GM19452 (cell line): ENCODE data around the gene SMURF2.
"Not testable (repeated sequence)": the region's sequence is repeated elsewhere in the genome, so short reads cannot be mapped to it uniquely, and the experiment has no call there.

ENCODE experiments used
- ATAC-seq: cut with Tn5 transposase; IDR thresholded peaks from one replicate; pipeline ENCODE4 v1.9.1; 2021; ENCODE audit not compliant: unreplicated experiment

SMURF2 gene

GRCh38 chr17:64661976-64662773, at the start of gene SMURF2:
Gene SMURF2, minus strand, starts transcription at chr17:64662307. Its CDS starts 427 bp downstream, at chr17:64661880.
- peak; percentile 79 for ATAC-seq

- no peak for ATAC-seq
Observed at GRCh38 chr17:64709481-64709880, 47.4 kb upstream of the SMURF2 start.

GRCh38 chr17:64707050-64707591, 45.0 kb upstream of the SMURF2 start:
- ATAC-seq = no peak

GRCh38 chr17:64706224-64707049, 44.3 kb upstream of the SMURF2 start:
- ATAC-seq = no peak

- no peak for ATAC-seq
Observed at GRCh38 chr17:64702815-64703214, 40.7 kb upstream of the SMURF2 start.

GRCh38 chr17:64698725-64699124, 36.6 kb upstream of the SMURF2 start:
- ATAC-seq = no peak

- no peak for ATAC-seq
Observed at GRCh38 chr17:64694207-64694606, 32.1 kb upstream of the SMURF2 start.

GRCh38 chr17:64692187-64692586, 30.1 kb upstream of the SMURF2 start:
- ATAC-seq = no peak

GRCh38 chr17:64689106-64689505, 27.0 kb upstream of the SMURF2 start:
- no peak for ATAC-seq

- ATAC-seq = no peak
Observed at GRCh38 chr17:64688481-64688880, 26.4 kb upstream of the SMURF2 start.

GRCh38 chr17:64687961-64688360, 25.9 kb upstream of the SMURF2 start:
- no peak for ATAC-seq

- ATAC-seq = no peak
Observed at GRCh38 chr17:64687376-64687775, 25.3 kb upstream of the SMURF2 start.

- no peak for ATAC-seq
Observed at GRCh38 chr17:64686705-64687104, 24.6 kb upstream of the SMURF2 start.

GRCh38 chr17:64685705-64686104, 23.6 kb upstream of the SMURF2 start:
- no peak for ATAC-seq

- ATAC-seq = no peak
Observed at GRCh38 chr17:64683796-64684195, 21.7 kb upstream of the SMURF2 start.

GRCh38 chr17:64682261-64683181, 20.4 kb upstream of the SMURF2 start:
- no peak for ATAC-seq

GRCh38 chr17:64679710-64680216, 17.7 kb upstream of the SMURF2 start:
- ATAC-seq = no peak

GRCh38 chr17:64676763-64677162, 14.7 kb upstream of the SMURF2 start:
- ATAC-seq = no peak

GRCh38 chr17:64670843-64671590, 8.9 kb upstream of the SMURF2 start:
- not testable (repeated sequence) for ATAC-seq
